NB4 (cell line): Measurements from ENCODE around the gene PCNX2.

ENCODE experiments used
- DNase-seq: peaks from one replicate; pipeline ENCODE4 v3.0.0; 2010; ENCODE audit warnings: low read depth
- H3K4me3 ChIP-seq: one replicate; pipeline ENCODE4 v1.5.1; 2011; ENCODE audit warnings: mild to moderate bottlenecking, low read depth, low read length, moderate library complexity
- CTCF ChIP-seq: IDR thresholded peaks from one replicate; pipeline ENCODE4 v1.5.1; 2012; ENCODE audit warnings: low read depth, low read length
- MYC ChIP-seq: IDR thresholded peaks from 2 replicates; pipeline ENCODE4 v1.6.1; 2011; ENCODE audit warnings: low read depth, low read length
- POLR2A ChIP-seq: IDR thresholded peaks from 2 replicates; pipeline ENCODE4 v1.6.1; 2011; ENCODE audit warnings: mild to moderate bottlenecking; ENCODE audit not compliant: insufficient read length; ENCODE audit errors: extremely low read depth
- TF ChIP-seq, protein P1 (sequence below): IDR thresholded peaks from 2 replicates; pipeline ENCODE4 v1.6.1; 2011; ENCODE audit warnings: low read depth, low read length

Gene PCNX2

GRCh38 chr1:233227930-233228465, 67.5 kb downstream of the PCNX2 start:
- TF ChIP-seq POLR2A (no peak), MYC (no peak), CTCF (no peak)
- TF ChIP-seq, protein P1, sequence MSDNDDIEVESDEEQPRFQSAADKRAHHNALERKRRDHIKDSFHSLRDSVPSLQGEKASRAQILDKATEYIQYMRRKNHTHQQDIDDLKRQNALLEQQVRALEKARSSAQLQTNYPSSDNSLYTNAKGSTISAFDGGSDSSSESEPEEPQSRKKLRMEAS: no peak
- no peak overlapping the region for H3K4me3 ChIP-seq
- no peak for DNase-seq

GRCh38 chr1:233224311-233224710, 71.2 kb downstream of the PCNX2 start:
- H3K4me3 ChIP-seq: no peak overlapping the region
- TF ChIP-seq MYC: no peak
- no peak for TF ChIP-seq CTCF
- TF ChIP-seq POLR2A: no peak
- TF ChIP-seq, protein P1: no peak
- no peak for DNase-seq

GRCh38 chr1:233217832-233218231, 77.7 kb downstream of the PCNX2 start:
- TF ChIP-seq MYC (no peak), POLR2A (no peak), CTCF (no peak)
- TF ChIP-seq, protein P1: no peak
- no peak overlapping the region for H3K4me3 ChIP-seq
- no peak for DNase-seq

DNA sequence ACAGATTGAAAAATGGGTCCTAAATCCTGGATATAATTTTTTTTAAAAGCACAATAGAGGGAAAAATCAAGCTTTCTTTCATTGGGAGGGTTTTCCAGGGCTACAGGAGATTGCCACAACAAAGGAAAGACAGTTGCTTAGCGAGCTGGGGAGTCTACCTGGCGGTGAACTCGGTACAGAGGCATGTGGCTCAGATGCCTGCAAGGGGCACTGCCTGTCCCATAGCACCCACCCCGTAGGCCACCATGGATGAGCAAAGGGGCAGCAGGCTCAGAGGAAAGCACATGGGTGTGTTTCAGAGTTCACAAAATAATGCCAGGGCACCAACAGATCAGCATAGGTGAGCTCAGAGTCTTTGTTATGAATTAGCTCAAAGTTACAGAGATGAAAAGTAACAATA, 79.5 kb downstream of the PCNX2 start:
- DNase-seq: no peak
- TF ChIP-seq CTCF (no peak), POLR2A (no peak), MYC (no peak)
- TF ChIP-seq, protein P1: no peak
- H3K4me3 ChIP-seq: no peak overlapping the region

DNA sequence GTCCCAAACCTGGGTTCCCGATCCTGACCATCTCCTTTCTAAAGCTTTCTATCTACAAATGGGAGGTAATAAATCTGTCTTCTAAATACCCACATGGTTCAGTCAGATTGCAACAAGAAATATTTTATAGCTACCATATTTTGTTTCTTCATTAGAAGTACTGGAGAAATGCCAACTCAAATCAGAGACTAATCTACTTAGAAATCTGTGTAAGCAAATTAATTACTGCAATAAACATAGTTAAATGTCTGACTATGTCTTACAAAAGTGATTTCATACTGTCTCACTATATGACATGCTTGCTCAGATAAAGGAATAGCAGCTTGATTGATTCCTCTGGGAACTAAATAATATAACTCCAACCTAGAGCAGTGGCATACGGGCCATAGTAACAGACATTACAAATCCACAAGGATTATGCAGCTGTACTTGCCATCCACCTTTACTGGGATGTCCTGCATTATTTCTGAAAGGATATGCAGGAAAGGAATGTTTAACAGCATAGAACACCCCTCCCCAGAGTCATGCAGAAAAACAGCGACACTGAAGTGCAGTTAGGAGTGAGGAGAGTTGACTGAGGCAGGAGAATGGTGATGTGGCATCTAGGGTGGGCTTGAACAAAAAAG, 80.3 kb downstream of the PCNX2 start:
- H3K4me3 ChIP-seq: no peak overlapping the region
- TF ChIP-seq, protein P1: no peak
- no peak for TF ChIP-seq POLR2A
- no peak for TF ChIP-seq CTCF
- no peak for TF ChIP-seq MYC
- no peak for DNase-seq

GRCh38 chr1:233211595-233211994, 83.9 kb downstream of the PCNX2 start:
- TF ChIP-seq, protein P1: no peak
- no peak for TF ChIP-seq POLR2A
- no peak for TF ChIP-seq CTCF
- no peak for TF ChIP-seq MYC
- DNase-seq: no peak

More at GRCh38 chr1:233211595-233211994, 83.9 kb downstream of the PCNX2 start:
- H3K4me3 ChIP-seq: no peak overlapping the region
